GM21528 (cell line): Measurements from ENCODE around the gene STT3B.
A peak's percentile ranks its signal among the peaks of the same experiment; 100 is the strongest.
"Not testable (repeated sequence)": the region's sequence is repeated elsewhere in the genome, so short reads cannot be mapped to it uniquely, and the experiment has no call there.

Experiments
- ATAC-seq: cut with Tn5 transposase; IDR thresholded peaks from one replicate; pipeline ENCODE4 v1.9.1; 2021; ENCODE audit warnings: mild to moderate bottlenecking, moderate library complexity; ENCODE audit not compliant: unreplicated experiment, low FRiP score

The STT3B gene

DNA sequence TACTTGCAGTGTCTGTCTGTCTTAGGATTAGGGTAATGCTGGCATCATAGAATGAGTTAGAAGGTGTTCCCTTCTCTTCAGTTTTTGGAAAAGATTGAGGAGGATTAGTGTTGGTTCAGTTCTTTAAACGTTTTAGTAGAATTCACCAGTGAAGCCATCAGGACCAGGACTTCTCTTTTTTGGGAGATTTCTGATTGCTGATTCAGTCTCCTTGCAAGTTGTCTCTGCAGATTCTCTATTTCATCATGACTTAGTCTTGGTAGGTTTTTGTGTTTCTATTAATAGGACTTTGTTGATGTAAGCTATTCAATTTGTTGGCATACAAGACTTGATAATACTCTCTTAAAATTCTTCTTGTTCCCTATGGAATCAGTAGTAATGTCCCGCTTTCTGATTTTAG is 48.9 kb downstream of the STT3B start:
- ATAC-seq: no peak

DNA sequence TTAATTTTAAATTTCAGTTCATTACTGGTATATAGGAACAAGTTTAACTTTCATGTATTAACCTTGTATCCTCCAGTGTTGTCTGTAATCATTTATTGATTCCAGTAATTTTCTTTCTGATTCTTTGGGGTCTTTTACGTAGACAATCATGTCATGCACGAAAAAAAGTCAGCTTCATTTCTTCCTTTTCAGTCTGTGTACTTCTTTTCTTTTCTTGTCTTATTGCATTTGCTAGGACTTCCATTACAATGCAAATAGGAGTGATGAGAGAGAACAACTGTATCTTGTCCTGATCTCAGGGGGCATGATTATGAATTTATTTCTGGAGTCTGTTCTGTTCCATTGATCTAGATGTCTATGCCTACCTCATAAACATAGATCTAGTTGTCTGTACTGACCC is 56.5 kb downstream of the STT3B start:
- no peak for ATAC-seq

DNA sequence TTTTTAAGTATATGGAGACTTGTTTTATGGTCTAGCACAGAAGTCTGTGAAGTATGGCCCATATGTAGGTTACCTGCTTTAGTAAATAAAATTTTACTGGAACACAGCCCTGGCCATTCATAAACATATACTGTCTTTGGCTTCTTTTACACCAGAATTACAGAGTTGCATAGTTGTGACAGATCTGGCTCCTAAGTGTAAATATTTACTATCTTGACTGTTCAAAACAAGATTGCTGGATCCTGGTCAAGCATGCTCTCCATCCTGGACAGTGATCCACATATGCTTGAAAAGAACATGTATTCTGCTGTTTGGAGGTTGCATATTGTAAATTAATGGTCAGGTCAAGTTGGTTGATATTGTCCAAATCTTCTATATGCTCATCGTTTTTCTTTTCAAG is 57.9 kb downstream of the STT3B start:
- no peak for ATAC-seq

DNA sequence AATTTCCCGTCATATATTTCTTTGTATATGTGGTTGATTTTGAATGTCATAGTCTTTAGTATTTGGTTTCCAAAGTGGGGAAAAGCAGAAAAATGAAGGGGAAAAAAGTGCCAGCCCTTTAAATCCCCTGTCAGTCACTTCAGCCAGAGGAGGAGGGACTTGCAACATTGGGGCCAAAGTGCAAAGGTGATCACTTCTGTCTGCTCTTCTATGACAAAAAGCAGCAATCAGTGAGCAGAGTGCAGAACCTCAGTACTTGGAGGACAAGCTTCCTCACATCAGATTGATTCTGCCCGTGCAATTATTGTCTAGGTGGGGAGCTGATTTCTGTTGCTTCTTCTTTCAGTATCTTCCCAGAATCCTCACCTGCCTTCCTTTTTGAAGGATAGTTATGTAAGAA is 60.0 kb downstream of the STT3B start:
- ATAC-seq: no peak

DNA sequence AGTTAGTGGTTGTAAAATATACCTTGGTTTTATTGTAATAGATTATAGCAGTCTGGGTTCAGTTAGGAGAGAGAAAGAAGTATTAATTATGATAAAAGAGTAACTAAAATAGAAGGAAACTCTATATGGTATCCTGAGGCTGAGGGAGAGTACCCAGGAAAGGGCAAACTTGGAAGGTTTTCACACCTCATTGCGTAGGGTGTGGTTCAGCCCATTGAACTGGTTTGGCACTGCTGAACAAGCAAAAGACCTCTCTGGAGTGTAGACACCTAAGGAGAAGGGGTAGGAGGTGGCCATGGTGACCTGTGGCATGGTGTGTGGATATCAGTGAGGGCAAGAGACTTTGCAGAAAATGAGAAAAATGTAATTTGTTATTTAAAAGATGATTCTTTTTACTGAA is 63.5 kb downstream of the STT3B start:
- no peak for ATAC-seq

DNA sequence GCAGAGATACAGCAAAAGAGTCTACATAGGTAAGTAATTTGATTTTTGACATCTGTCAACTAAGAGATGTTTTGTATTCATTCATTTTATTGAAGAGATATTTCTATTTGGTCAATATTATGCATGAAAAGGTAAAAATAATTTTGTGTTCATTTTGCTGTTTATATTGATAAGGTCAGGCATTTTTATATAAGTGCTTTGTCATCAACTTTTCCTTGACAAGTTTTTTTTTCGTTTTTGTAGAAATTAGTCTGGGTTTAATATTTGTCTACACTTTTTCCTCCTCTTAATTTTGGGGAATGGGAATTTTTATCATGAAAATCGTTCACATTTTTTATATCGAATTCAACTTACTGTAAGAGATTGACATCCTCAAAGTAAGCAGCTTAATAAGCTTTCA is 67.7 kb downstream of the STT3B start:
- no peak for ATAC-seq

DNA sequence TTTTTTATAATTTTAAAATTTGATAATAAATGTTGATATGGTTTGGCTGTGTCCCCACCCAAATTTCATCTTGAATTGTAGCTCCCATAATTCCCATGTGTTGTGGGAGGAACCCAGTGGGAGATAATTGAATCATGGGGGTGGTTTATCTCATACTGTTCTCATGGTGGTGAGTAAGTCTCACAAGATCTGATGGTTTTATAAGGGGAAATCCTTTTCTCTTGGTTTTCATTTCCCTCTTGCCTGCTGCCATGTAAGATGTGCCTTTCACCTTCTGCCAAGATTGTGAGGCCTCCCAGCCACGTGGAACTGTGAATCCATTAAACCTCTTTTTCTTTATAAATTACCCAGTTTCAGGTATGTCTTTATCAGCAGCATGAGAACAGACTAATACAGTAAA is 72.6 kb downstream of the STT3B start:
- not testable (repeated sequence) for ATAC-seq

DNA sequence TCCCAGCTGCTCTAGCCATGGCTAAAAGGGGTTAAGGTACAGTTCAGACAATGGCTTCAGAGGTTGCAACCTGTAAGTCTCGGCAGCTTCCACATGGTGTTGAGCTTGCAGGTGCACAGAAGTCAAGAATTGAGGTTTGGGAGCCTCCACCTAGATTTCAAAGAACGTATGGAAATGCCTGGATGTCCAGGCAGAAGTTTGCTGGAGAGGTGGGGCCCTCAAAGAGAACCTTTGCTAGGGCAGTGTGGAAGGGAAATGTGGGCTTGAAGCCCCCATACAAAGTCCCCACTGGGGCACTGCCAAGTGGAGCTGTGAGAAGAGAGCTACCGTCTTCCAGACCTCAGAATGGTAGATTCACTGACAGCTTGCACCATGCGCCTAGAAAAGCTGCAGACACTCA is 73.7 kb downstream of the STT3B start:
- ATAC-seq: no peak

DNA sequence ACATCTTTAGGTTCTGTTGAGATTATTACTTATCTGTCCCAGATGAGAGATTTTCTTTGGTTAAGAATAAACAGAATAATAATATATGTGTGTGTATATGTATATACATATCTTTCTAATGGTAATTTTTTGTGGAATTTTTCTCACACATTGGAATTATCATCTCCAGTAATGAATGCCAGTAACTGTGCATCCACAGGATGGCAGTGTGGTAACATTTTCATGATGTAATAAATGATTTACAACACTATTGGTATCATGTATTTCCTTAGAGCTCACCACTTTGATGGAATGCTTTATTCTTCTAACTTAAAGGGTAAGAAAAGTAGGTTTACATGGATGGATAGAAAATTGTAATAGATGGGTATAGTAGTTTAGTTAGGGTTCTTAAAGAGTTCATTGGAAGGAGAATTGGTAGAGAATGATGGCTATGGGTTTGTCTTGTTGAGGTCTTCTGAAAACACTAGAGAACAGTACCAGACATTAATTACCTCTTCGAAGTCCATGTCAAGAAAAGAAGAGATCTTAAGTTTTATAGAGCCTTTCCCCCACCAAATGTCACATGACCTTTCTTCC is 78.1 kb downstream of the STT3B start:
- ATAC-seq: no peak

DNA sequence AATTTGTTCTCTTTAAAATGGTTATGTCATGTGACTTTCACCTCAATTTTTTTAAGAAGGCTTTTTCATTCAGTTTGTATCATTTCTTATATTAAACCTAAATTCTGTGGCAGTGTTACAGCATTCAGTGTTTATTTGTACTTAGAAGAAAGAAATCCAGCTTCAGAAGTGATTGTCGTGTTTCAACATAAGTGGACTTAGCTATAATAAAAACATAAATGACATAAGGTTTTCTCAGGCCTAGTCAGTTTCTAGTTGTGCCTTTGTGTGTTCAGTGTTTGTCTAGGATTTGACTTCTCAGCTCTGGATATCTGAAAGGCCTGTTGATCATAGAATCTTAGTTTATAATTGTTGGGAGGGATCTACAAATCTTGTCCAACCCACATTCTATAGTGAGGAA is 80.5 kb downstream of the STT3B start:
- no peak for ATAC-seq

DNA sequence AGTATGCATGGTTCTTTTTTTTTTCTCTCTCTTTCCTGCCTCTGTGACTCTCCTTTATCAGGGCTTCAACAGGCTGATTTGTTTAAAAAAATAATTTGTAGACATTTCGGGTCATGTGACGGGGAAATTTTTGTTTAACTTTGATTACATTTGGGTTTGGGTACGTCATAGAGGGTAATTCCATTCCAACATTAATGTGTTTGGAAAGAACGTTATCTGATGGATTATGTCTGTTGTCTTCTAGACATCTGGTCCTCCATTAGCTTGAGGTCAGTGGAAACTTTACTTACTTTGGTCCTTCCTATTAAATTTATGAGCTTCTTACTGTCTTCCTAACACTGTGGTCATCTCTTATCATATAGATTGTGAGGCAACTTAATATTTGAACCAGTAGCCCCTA is 80.9 kb downstream of the STT3B start:
- ATAC-seq: no peak

DNA sequence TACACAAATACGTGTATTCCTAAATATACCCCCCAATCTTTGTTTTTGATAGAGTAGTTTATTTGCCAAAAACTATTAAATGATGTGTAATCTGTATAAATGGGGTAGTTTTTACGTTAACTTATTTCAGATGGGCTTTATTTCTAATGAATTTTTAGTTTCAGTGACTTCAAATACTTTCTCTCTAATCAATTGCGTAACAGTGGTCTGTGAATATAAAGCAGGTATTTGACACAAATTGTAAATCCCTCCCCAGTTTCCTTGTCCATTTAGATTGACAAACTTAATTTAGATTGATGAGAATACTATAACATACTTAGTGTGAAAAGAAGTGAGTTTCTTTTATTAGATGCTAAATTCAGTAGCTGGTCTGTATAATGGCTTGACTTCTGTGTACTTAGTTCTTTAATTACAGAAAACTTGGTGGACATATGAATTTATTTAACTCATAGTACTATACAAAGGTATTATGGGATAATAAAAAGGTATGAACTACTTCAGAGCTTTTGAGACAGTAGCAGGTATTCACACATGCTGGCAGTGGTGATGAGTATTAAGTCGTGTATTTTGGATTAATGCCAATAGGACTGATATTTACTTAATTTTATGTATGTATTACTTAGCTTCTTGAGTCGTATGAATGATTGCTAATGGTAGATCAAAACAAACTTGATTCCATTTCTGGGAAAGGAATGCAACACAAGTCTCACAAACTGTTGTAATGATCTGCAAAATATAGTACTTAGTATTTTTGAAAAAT is 81.6 kb downstream of the STT3B start:
- ATAC-seq: no peak

DNA sequence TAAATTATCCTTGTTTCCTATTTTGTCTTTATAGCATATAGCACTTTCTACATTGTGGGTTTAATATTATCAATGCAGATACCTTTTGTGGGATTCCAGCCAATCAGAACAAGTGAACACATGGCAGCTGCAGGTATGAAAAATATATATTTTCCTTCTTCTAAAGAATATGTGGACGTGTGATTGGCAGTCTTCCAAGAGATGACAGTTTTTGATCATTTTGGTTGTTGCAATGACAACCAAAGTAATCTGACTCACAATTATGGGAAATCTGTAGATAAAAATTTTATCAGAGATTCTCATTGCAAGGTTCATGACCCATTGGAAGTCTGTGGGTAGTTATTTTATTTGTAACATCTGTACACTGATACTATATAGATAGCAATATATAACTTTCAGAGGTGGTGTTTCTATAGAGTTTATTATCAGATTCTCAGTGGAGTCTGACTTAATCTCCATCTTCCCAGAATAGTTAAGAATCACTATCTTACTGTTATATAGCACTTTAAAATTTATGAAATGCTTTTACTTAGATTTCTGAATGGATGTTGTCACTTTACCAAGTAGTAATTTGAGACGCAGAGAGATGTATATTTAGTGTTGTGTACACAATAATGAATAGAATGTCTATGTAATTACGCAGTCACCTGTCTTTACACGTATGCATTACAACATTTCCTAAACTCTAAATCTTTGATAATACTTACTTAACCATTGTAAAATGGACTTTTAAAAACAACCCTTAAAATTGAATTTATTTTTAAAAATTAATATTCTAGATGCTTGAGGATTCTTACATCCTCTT is 82.5 kb downstream of the STT3B start:
- no peak for ATAC-seq

DNA sequence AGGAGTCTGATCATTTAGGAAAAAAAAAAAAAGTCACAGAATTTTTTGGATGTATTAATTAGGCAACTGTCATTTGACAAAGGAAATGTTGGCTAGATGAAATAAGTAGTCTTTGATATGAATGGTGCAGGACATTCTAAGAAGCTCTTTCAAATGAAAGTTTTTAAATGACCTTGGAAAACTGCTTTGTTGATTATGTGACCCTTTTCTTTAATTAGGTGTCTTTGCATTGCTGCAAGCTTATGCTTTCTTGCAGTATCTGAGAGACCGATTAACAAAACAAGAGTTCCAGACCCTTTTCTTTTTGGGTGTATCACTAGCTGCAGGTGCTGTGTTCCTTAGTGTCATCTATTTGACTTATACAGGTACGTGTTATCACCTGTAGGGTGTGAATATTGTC is 84.0 kb downstream of the STT3B start:
- ATAC-seq: no peak

DNA sequence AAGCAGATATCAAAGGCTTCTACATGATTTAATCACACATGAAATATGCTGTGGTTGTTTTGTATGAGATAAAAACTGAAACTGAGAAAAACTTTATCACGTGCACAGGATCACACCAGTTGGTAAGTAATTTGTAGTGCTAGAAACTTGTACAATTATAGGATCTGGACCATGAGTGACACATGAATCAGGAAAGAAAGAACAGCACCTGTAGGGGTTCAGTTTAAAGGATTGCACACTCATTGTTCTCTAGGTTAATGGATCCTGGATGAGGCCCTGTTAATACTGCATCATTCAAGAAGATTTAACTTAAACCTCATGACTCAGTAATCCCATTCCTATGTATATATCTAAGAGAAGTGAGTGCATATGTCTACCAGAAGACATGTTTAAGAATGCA is 87.9 kb downstream of the STT3B start:
- ATAC-seq: no peak

DNA sequence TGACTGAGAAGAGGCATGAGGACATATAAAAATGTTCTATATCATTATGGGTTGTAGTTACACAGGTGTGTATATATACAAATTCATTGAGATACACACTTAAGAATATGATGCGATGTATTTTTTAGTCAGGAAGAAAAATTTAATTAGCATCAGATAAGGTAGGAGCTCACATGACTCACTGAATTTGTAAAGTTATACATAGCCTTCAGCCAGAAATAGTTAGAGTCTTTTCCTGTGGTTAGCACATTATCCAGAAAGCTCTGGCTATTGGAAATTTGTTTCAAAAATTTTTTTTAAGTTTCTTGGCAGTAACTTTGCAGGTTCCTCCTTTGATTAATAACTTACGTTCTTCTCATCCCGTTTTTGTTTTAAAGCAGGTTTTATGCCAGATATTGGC is 88.6 kb downstream of the STT3B start:
- no peak for ATAC-seq

DNA sequence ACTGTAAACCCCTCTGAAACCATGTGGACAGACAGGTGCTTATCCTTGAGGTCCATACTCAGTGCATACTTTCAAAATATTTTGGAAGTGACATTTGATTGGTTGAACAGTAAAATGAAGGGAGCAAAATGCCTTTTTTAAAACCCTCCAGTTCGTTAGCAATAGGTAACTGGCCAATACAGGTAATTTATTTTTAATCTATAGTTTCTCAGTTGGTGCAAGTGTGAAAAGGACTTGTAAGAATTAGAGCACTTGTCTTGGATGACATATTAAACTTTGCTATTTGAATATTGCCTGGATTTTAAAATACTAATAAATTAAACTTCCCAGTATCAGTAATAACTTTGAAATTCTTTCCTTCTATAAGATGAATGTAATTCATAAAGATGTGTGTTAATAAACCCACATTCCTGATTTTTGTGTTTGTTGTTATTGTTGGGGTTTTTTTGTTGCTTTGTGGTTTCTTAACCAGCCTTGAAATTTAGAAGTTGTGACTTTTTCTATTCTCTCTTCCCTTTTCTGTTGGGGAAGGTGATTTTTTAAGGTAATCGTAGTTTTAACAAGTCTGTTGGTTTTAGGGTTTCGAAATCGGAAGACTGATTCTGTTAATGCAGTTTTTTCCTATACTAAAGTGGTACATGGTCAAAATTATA is 90.0 kb downstream of the STT3B start:
- no peak for ATAC-seq

DNA sequence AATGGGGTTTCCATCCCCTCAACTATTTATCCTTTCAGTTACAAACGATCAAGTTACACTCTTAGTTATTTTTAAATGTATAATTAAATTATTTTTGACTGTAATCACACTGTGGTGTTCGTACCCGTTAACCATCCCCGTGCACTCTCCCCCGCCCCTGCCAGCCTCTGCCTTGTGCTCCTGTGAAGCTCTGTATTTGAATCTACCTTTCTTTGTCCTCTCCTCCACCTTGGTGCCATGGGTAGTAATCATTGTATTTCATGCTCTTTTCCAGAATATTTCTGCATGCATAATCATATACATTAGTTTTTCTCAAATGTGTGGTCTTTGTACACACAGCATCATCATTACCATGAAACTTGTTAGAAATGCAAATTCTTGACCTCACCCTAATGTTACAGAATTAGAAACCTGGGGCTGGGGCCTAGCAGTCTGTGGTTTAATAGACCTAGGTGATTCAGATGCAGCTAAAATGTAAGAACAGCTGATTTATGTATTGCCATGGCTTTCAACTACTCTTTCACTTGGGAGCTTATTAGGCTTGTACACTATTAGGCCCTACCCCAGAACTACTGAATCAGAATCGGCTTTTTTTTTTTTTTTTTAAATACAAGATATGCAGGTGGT is 91.5 kb downstream of the STT3B start:
- peak; percentile 39 for ATAC-seq

DNA sequence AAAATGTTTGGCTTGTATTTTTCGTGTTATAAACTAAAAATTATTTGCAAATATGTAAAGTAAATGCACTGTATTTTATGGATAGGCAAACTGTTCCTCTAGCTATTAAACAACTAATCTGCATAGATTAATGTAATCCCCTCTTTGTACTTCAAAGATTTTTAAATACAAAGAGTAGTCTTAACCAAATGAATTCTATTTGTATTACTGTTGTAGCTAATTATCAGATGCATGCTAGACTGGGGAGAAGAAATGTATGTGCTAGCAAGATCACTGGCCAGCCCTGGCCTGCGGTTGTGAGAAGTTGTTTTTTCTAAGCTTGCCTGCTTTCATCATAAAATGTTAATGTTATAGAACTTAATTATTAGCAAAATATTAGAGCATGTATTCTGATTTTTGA is 92.6 kb downstream of the STT3B start:
- no peak for ATAC-seq

DNA sequence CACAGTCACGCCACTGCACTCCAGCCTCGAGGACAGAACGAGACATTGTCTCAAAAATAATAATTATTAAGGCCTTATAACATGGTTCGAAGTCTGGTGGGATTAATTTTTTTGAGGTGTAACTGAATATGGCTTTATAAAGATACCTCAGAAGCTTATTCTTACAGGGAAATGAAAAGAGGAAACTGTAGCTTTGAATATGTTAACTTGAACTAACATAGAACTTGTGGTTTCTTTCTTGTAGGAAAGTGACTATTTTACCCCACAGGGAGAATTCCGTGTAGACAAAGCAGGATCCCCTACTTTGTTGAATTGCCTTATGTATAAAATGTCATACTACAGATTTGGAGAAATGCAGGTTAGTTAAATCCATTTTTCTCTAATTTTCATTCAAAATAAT is 96.3 kb downstream of the STT3B start:
- ATAC-seq: no peak

DNA sequence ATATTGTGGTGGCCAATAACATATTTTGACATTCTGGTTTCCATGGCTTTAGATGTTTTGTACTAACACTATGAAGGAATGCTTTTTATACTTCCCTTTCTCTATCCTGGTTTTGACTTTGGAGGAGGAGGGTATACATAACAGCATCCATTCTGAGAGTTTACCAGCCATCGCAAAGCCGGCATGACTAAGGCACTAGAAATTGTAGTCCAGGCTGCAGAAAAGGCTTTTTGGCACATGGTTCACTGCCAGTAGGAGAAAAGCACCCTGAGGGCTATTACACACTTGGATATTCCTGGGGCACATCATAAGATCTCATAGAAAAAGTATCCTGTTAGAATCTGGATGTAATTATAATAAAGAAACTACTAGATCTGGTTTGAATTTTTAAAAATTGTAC is 101.8 kb downstream of the STT3B start:
- no peak for ATAC-seq
